Breast epithelium (tissue), 4 donors: ENCODE measurements around the gene EFL1. TPM values are rescaled to one million over a fixed set of nuclear protein-coding genes. Genes with fewer than 3 reads are reported as not detected.
"Not testable (repeated sequence)": the region's sequence is repeated elsewhere in the genome, so short reads cannot be mapped to it uniquely, and the experiment has no call there.

Experiments
- DNase-seq, 2 donors: peaks; one replicate each; pipeline ENCODE4 v3.0.0-alpha.2; 2019; ENCODE audit warnings: low spot score in 2 of 2
- H3K27ac ChIP-seq, 2 donors: fragments of 200-600 bp; sonication (generic) in 1 of 2; one replicate each; pipeline ENCODE4 v1.5.1; 2016 to 2019; ENCODE audit warnings: mild to moderate bottlenecking in 1 of 2
- H3K27me3 ChIP-seq, 2 donors: fragments of 200-600 bp; sonication (generic) in 1 of 2; one replicate each; pipeline versions ENCODE4 v1.5.1 to v1.6.0; 2017 to 2019; ENCODE audit warnings: control low read depth in 1 of 2, mild to moderate bottlenecking in 1 of 2
- H3K36me3 ChIP-seq: fragments of 200-600 bp; one replicate; pipeline ENCODE4 v1.5.1; 2019
- H3K4me1 ChIP-seq, 2 donors: fragments of 200-600 bp; sonication (generic); one replicate each; pipeline ENCODE4 v1.5.1; 2016 to 2019; ENCODE audit warnings: control low read depth in 1 of 2
- H3K4me3 ChIP-seq, 3 donors: fragments of 200-600 bp; sonication (generic); 1 replicate in 2 of 3; 2 replicates in 1 of 3; pipeline ENCODE4 v1.5.1; 2016 to 2019; ENCODE audit warnings: mild to moderate bottlenecking in 3 of 3, moderate library complexity in 2 of 3
- H3K9me3 ChIP-seq, 2 donors: fragments of 200-600 bp; sonication (generic) in 1 of 2; one replicate each; pipeline ENCODE4 v1.5.1; 2016 to 2019; ENCODE audit warnings: control low read depth in 1 of 2
- POLR2A ChIP-seq: fragments of 450-650 bp; IDR thresholded peaks from one replicate; pipeline ENCODE4 v1.6.1; 2016; ENCODE audit warnings: antibody characterized with exemption, mild to moderate bottlenecking, moderate library complexity
- POLR2AphosphoS5 ChIP-seq, 3 donors: sonication (generic); formaldehyde crosslinking; IDR thresholded peaks; one replicate each; pipeline ENCODE4 v1.6.1; 2017; ENCODE audit warnings: antibody characterized with exemption in 3 of 3
- intact Hi-C: fragments of 100-400 bp; cut with DNase I; formaldehyde crosslinking; loops from one replicate; pipeline ENCODE4 v1.15.1; 2023; ENCODE audit warnings: low total_unique reads
- total RNA-seq, 3 donors: library from RNA; depleted of rRNA; stranded (reverse); fragments of >200 nt; gene quantifications; one replicate each; pipeline ENCODE4 v1.1.0, GENCODE V29; 2016
- TF ChIP-seq, protein P1 (sequence below), 3 donors: fragments of 450-650 bp; IDR thresholded peaks; one replicate each; pipeline ENCODE4 v1.5.1; 2016 to 2017; ENCODE audit warnings: antibody characterized with exemption in 3 of 3, mild to moderate bottlenecking in 3 of 3, moderate library complexity in 3 of 3

EFL1 gene
- total RNA-seq, 3 donors from 2014 or later, result 12.5 to 23.7 (median 22.9) TPM

DNA sequence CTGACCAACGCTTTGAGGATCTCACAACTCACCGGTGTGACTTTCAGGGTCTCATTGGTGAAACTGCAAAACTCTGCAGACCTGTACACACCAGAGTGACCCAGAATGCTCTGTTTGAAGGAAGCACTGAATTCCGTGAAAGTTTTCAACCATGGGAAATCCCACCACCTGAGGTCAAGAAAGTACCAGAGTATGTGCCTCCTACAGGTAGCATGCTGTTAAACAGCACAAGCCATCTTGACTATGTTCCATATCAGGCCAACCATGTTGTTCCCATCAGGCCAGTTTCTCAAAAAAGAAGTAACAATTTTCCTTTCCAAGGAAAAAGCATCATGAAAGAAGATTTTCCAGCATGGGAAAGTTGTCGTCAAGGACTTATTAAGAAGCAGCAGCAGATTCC is 19.9 kb upstream of the EFL1 start:
- H3K27me3 ChIP-seq, H3K4me1 ChIP-seq, H3K36me3 ChIP-seq, H3K27ac ChIP-seq, intact Hi-C loops, H3K9me3 ChIP-seq, DNase-seq, H3K4me3 ChIP-seq: not testable (repeated sequence)

DNA sequence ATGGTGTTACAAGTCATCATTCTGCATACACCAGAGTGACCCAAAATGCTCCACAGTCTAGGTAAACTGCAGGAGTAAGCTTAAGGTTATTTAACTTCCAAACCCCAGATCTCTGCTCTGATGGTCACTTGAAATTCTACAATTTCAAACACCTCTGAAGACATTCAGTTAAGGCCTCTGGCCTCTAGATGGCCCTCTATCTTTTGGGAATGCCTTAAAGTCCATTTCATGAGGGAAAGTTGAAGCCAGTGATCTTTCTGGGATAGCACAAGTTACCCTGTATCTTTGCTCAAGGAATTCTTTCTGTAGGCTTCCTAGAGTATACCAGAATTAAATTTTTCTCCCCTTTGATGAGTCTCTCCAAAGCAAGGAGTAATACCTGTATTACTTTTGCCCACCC is 18.7 kb upstream of the EFL1 start:
- H3K36me3 ChIP-seq, H3K9me3 ChIP-seq, H3K4me1 ChIP-seq, H3K4me3 ChIP-seq, intact Hi-C loops, H3K27ac ChIP-seq, H3K27me3 ChIP-seq, DNase-seq: not testable (repeated sequence)

DNA sequence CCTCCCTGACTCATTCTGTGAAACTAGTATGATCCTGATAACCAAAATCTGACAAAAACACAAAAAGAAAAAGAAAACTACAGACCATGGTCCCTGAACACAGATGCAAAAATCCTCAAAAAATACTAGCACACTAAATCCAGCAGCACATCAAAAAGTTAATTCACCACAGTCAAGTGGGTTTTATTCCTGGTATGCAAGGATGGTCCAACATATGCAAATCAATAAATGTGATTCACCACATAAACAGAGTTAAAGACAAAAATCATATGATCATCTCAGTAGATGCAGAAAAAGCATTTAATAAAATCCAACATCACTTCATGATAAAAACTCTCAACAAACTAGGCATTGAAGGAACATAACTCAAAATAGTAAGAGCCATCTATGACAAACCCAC is 12.9 kb upstream of the EFL1 start:
- intact Hi-C loops, result no loop called here
- no peak for DNase-seq
- H3K4me3 ChIP-seq, result no peak overlapping the region
- no peaks in the 10 kb centered on the region for H3K36me3 ChIP-seq
- H3K27ac ChIP-seq, result no peak overlapping the region
- peaks cover 4 to 14% of the 10 kb centered on the region in 2 donors for H3K9me3 ChIP-seq
- H3K27me3 ChIP-seq, result no peaks in the 10 kb centered on the region
- TF ChIP-seq POLR2AphosphoS5 (IDR thresholded peaks at IDR 0.05) (no peak), POLR2A (no peak)
- TF ChIP-seq, protein P1, sequence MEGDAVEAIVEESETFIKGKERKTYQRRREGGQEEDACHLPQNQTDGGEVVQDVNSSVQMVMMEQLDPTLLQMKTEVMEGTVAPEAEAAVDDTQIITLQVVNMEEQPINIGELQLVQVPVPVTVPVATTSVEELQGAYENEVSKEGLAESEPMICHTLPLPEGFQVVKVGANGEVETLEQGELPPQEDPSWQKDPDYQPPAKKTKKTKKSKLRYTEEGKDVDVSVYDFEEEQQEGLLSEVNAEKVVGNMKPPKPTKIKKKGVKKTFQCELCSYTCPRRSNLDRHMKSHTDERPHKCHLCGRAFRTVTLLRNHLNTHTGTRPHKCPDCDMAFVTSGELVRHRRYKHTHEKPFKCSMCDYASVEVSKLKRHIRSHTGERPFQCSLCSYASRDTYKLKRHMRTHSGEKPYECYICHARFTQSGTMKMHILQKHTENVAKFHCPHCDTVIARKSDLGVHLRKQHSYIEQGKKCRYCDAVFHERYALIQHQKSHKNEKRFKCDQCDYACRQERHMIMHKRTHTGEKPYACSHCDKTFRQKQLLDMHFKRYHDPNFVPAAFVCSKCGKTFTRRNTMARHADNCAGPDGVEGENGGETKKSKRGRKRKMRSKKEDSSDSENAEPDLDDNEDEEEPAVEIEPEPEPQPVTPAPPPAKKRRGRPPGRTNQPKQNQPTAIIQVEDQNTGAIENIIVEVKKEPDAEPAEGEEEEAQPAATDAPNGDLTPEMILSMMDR (IDR thresholded peaks at IDR 0.05), result no peak
- no peaks in the 10 kb centered on the region for H3K4me1 ChIP-seq

DNA sequence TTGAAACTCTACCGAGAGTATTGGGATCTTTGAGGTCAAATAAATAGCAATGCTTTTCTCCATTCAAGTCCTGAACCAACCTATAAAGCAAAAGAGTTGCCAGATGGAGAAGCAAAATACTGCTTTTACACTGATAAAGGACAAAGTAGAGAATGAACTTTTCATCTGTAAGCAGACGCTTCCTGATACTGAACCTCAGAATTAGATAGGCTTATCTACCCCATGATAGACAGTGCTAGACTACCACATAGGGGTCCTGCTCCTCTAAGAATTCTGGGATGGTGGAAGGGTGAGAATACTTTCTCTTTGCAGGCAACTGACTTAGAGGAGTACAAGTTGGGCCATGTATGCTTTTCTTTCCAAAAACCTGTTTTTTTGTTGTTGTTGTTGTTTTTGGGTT is 9.6 kb upstream of the EFL1 start:
- Histone ChIP-seq H3K4me3 (no peak overlapping the region), H3K36me3 (no peaks in the 10 kb centered on the region), H3K9me3 (peaks cover 4 to 14% of the 10 kb centered on the region in 2 donors), H3K4me1 (no peaks in the 10 kb centered on the region), H3K27ac (no peak overlapping the region), H3K27me3 (no peaks in the 10 kb centered on the region)
- no peak for DNase-seq
- intact Hi-C loops, result no loop called here
- TF ChIP-seq, protein P1 (IDR thresholded peaks at IDR 0.05), result no peak
- TF ChIP-seq POLR2AphosphoS5 (IDR thresholded peaks at IDR 0.05) (no peak), POLR2A (no peak)

DNA sequence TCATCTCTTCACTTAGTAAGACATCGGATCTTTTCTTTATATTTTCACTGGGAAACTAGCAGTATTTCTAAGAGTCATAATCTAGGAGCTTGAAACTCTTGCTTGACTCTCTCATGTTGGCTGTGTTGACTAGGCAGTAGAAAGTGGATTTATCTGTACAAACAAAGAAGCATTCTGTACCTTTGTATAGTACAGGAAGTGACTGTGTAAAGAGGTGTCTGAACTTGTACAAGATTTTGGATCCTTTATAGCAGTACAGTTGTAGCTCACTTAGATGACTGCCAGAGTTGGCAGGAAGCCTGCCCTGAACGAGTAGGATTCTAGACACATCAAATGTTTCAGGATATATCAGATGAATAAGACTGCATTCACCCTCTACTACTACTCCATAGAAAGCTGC is 5.9 kb upstream of the EFL1 start:
- H3K4me1 ChIP-seq, H3K27ac ChIP-seq, H3K27me3 ChIP-seq, H3K4me3 ChIP-seq, H3K36me3 ChIP-seq, intact Hi-C loops, H3K9me3 ChIP-seq, DNase-seq: not testable (repeated sequence)

DNA sequence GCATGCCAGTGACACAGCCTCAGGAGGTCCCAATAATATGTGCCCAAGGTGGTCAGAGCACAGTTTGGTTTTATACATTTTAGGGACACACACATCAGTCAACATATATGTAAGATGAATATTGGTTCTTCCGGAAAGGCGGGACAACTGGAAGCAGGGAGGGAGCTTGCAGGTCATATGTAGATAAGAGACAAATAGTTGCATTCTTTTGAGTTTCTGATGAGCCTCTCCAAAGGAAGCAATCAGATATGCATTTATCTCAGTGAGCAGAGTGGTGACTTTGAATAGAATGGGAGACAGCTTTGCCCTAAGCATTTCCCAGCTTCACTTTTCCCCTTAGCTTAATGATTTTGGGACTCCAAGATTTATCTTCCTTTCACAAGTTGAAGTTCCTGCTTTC is 4.6 kb upstream of the EFL1 start:
- DNase-seq, H3K36me3 ChIP-seq, H3K9me3 ChIP-seq, H3K4me3 ChIP-seq, H3K4me1 ChIP-seq, H3K27me3 ChIP-seq, H3K27ac ChIP-seq, intact Hi-C loops: not testable (repeated sequence)

DNA sequence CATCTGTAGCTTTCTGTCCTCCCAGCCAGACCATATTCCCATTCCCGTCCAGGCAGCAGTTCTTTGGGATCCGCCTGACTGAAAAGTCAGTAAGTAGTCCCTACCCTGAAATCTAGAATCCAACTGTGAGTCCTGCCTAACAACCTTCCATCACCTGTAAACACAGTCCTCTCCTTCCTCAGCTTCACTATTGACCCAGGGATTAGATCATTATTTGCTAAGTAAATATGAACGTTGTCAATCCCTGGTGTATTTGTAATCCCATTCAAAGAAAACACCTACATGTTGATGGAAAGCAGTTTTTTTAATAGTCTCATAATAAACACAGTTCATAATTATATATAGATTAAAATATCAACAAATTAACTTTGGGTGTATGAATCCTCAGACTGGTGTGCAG is 816 bp upstream of the EFL1 start:
- H3K9me3 ChIP-seq, result no peaks in the 10 kb centered on the region
- H3K27me3 ChIP-seq, result no peaks in the 10 kb centered on the region
- no peaks in the 10 kb centered on the region for H3K4me1 ChIP-seq
- H3K27ac ChIP-seq, result peak overlapping the region; percentile 86 to 87
- H3K36me3 ChIP-seq, result no peaks in the 10 kb centered on the region
- no peak for TF ChIP-seq POLR2A
- TF ChIP-seq POLR2AphosphoS5 (IDR thresholded peaks at IDR 0.05), result no peak
- TF ChIP-seq, protein P1 (IDR thresholded peaks at IDR 0.05), result no peak
- DNase-seq, result no peak
- intact Hi-C loops, result no loop called here
- H3K4me3 ChIP-seq, result peak overlapping the region; percentile 71 to 95 (median 82)

DNA sequence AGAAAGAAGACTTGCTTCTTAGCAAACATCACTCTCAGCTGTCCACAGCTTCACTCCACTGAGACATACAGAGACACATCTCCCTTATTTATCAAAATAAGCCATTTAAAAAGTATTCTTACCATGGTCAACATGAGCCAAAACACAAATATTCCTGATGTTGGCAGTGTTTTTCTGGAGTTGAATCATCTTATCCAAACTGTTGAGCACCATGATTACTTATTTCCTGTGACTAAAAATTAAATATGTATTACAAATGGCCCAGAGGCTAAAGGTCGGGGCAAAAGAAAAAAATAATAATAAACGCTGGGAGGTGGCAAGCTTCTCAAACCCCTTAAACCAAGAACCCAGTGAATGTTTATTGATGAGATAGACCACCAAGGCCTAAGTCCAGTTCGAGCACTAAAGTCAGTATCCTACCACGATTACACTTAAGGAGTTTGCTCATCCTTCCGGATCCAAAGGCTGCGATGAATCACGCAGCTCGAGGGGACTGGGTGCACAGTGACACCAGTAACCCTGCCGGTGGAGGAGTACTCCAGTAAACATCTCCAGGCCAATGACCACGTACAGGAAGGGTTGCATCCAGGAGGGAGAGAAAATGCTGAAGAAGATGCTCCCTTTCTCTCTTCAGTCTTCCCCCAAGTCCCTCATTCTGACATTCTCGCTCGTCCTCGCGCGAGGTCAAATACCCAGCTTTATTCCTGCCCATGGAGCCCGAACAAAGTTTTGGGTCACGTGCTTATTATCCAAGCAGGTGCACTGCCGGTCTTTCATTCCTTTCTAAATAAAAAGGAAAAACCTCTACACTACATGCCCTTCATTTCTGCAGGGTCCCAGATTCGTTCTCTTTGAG is 740 bp downstream of the EFL1 start:
- H3K9me3 ChIP-seq, intact Hi-C loops, H3K36me3 ChIP-seq, H3K4me1 ChIP-seq, H3K27me3 ChIP-seq: not testable (repeated sequence)
- H3K27ac ChIP-seq, result peak overlapping the region; percentile 86 to 87
- DNase-seq, result peak; percentile 21 to 60
- peak overlapping the region; percentile 71 to 95 (median 82) for H3K4me3 ChIP-seq

DNA sequence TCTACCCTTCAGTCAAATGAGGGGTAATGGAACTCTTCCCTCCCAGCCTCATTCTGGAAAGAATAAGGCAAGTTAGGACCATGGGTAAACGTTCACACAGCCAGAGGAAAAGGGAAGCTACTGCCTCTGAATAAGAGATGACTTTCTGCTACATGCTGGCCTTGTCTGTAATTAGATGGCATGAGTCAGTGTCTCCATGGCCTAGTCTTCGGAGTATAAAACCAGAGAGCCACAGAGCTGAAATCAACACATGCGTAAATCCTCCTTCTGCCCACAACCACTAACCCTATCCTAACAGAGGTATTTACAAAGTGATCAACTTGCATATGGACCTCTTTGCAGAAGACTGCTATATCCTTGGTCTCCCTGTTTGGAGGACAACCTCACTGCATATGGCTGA is 14.3 kb downstream of the EFL1 start:
- H3K4me3 ChIP-seq, H3K36me3 ChIP-seq, H3K9me3 ChIP-seq, DNase-seq, H3K27me3 ChIP-seq, H3K4me1 ChIP-seq, intact Hi-C loops, H3K27ac ChIP-seq: not testable (repeated sequence)

DNA sequence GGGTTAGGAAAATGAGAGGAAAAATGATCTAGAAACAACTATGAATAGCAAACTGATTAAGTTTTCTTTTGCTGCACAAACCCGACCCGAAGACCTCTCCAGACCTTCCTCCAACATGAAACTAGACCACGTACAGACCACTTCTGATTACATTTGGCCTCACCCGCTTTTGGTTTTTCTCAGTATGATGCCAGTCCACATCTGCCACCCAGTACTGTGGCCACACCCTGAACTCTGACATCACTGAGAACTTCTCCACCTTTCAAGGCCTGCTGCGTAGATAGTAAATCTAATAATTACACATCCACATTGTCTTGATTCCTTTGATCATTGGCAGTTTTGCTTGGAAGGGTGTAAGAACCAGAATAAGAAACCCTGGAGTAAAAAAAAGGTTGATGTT is 16.6 kb downstream of the EFL1 start:
- H3K27me3 ChIP-seq, H3K36me3 ChIP-seq, H3K4me3 ChIP-seq, DNase-seq, H3K4me1 ChIP-seq, H3K9me3 ChIP-seq, H3K27ac ChIP-seq, intact Hi-C loops: not testable (repeated sequence)
